GM10847 (cell line): ENCODE results near the gene PLAAT4.

ENCODE experiments used
- POLR2A ChIP-seq: IDR thresholded peaks from 2 replicates; pipeline ENCODE4 v1.6.1; 2011; ENCODE audit not compliant: insufficient read length; ENCODE audit errors: extremely low read depth

Gene PLAAT4

GRCh38 chr11:63505857-63506528 is 30.6 kb upstream of the PLAAT4 start, which contains the start of gene LGALS12:
Gene LGALS12 (plus strand): TSS chr11:63506084. CDS start chr11:63506459, 375 bp downstream.
- TF ChIP-seq POLR2A = no peak

- TF ChIP-seq POLR2A = no peak
These were observed 29.7 kb upstream of the PLAAT4 start for GRCh38 chr11:63506876-63507275.

DNA sequence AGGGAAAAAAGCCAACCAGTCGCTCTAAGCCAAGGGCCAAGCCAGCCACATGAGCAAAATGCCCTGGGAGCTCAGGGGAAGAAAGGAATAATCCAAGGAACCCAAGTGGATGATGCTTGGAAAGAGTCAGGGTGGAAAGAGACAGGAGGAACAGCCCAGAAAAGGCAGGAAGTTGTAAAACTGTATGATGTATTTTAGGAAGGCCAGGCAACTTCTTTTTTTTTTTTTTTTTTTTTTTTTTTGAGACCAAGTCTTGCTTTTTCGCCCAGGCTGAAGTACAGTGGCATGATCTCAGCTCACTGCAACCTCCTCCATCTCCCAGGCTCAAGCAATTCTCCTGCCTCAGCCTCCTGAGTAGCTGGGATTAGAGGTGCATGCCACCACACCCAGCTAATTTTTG is 29.1 kb upstream of the PLAAT4 start:
- TF ChIP-seq POLR2A = no peak

GRCh38 chr11:63508009-63508408 is 28.6 kb upstream of the PLAAT4 start:
- no peak for TF ChIP-seq POLR2A

- TF ChIP-seq POLR2A = no peak
These were observed 27.9 kb upstream of the PLAAT4 start for GRCh38 chr11:63508745-63509144.

DNA sequence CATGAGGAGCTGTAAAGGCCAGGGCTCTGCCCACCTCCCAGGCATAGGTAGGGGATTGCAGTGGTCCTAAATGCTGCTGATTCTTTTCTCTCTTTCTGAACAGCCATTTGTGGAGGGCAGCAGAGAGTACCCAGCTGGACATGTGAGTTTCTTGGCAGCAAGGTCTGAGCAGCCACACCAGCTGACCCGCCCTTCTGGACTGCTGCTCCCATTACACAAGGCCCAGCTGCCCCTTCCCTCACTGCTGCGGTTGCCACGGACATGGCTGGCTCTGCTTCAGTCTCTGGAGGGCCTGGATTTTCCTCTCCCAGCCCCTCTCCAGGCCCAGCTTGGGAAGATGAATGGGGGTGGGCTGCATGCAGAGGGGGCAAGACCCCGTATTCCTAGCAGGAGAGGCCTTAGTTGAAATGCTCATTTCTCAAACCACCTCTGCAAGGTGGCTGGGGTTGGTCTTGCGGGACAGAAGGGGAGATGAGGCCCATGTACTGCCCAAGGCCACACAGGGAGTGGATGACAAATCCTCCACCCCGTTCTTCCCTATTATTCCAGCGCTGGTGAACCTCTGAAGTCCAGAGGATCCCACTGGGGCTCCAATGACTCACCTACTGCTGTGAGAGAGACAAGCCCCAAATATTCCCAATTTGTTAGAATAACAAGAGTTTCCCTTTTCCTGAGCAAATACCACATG is 26.1 kb upstream of the PLAAT4 start:
- TF ChIP-seq POLR2A = no peak

DNA sequence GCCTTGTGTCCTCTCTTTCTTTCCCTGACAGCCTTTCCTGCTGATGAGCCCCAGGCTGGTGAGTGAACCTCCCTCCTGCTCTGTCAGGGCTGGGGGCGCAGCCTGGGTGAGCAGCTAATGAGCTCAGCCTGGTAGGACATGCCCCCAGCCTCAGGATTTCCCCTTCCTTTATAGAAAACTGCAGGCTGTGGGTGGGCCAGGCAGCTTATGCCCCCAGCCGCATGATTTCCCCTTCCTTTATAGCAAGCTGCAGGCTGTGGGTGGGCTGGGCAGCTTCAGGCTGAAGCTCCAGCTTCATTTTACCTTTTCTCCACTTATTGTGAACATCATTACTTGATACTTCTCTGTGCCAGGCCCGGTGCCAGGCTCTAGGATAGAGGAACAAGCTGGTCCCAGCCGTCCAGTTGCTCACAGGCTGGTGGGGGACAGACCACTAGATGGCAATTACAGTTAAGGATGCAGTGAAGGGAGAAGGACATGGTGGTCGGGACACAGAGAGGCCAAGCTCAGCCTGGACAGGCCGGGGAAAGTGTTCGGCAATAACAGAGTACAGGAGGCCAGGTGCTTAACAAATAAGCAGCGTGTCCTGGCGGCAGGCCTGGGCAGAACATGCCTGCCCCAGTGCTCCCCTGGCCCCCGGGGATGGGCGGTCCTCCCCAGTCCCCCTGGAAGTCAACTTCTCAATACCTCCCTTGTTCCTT is 25.4 kb upstream of the PLAAT4 start:
- TF ChIP-seq POLR2A = no peak

- TF ChIP-seq POLR2A = no peak
These were observed 23.8 kb upstream of the PLAAT4 start for GRCh38 chr11:63512816-63513215.

GRCh38 chr11:63516109-63516508 is 20.5 kb upstream of the PLAAT4 start:
- TF ChIP-seq POLR2A = no peak

- TF ChIP-seq POLR2A = no peak
These were observed 19.5 kb upstream of the PLAAT4 start for GRCh38 chr11:63517156-63517555.

DNA sequence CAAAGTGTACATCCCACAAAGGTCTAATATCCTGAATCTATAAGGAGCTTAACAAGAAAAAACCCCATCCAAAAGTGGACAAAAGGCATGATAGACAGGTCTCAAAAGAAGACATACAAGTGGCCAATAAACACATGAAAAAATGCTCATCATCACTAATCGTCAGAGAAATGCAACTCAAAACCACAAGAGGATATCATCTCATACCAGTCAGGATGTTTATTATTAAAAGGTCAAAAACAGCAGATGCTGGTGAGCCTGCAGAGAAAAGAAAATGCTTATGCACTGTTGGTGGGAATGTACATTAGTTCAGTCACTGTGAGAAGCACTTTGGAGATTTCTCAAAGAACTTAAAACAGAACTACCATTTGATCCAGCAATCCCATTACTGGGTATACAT is 18.1 kb upstream of the PLAAT4 start:
- no peak for TF ChIP-seq POLR2A

DNA sequence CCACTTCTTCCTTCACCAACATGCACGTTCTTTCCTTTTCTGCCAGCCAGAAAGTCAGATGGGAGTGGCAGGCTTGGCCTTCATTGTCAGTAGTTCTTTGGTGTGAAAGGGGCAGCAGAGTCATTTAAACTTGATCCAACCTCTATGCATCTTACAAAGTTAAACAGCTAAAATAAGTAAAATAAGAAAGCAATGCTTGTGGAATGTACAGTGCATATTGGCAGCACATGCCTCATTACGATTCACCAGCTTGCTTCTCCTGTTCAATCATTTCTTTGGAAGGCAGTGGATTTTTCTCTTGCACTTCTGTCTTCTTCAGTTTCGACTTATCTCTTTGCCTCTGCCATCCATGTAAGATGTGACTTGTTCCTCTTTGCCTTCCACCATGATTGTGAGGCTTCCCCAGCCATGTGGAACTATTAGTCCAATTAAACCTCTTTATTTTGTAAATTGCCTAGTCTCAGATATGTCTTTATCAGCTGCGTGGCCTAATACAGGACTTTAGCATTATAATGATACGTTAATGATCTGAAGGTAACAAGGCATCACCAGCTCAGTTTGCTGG is 15.9 kb upstream of the PLAAT4 start:
- TF ChIP-seq POLR2A = no peak

DNA sequence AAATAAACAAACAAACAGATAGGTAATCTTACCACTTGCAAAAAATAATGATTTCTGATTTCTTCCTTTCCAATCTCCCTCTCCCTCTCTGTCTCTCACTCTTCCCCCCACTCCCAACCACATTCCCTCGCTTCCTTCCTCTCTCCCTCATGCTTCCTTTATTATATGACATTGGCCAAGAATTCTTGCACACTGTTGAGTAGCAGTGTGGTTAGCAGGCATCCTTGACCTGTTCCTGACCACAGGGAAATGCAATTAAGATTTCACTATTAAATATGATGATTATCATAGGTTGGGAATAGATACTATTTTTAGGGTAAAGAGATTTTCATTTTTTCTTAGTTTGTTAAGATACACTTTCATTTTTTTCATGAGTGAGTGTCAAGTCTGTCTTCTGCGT is 14.7 kb upstream of the PLAAT4 start:
- TF ChIP-seq POLR2A = no peak

DNA sequence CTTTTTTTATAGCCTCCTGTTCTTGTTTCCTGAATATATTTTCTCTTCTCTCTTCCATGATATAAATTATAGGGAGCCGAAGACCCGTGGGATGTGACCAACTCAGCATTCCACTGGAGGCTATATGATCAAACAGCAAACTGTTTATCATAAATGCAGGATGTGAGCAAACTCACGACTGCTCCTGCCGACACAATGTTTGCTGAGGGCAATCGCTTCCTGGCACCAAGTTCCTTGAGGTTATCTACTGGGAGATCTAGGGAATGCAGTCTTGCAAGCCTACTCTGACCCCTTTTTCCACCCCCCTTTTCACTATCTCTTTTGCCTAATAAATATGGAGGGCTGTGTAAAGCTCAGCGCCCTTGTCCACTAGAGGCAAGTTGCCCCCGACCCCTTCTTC is 13.5 kb upstream of the PLAAT4 start:
- no peak for TF ChIP-seq POLR2A

GRCh38 chr11:63527667-63528066 is 8.9 kb upstream of the PLAAT4 start:
- TF ChIP-seq POLR2A = no peak

- TF ChIP-seq POLR2A = no peak
These were observed 6.6 kb upstream of the PLAAT4 start for GRCh38 chr11:63530021-63530420.
